ENCODE measurements around the gene ADIPOR2. TPM values are rescaled to one million over a fixed set of nuclear protein-coding genes. Genes with fewer than 3 reads are reported as not detected.
"Not testable (repeated sequence)": the region's sequence is repeated elsewhere in the genome, so short reads cannot be mapped to it uniquely, and the experiment has no call there.

ADIPOR2 gene
- total RNA-seq, 2 donors from 2014 or later, result 35.3 to 45.5 TPM

DNA sequence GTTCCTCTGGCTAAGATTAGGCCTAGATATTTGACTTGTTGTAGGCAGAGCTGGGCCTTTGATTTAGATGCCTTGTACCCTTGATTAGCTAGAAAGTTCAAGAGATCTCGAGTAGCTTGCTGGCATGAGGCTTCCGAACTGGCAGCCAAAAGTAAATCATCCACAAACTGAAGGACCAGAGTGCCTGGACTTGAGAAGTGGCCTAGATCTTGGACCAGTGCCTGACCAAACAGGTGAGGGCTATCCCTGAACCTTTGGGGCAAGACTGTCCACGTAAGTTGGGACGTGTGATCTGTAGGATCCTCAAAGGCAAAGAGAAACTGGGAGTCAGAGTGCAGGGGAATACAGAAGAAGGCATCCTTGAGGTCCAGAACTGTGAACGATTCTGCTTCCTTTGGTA lies 22.0 kb downstream of the ADIPOR2 start:
- Mint-ChIP-seq H3K36me3 (peaks cover 19 to 45% of the 10 kb centered on the region in 2 donors), H3K27ac (peak overlapping the region in 1 of 2 donors; percentile 55)
- not testable (repeated sequence) for DNase-seq (ENCODE audit: low spot score in 2 of 2)

DNA sequence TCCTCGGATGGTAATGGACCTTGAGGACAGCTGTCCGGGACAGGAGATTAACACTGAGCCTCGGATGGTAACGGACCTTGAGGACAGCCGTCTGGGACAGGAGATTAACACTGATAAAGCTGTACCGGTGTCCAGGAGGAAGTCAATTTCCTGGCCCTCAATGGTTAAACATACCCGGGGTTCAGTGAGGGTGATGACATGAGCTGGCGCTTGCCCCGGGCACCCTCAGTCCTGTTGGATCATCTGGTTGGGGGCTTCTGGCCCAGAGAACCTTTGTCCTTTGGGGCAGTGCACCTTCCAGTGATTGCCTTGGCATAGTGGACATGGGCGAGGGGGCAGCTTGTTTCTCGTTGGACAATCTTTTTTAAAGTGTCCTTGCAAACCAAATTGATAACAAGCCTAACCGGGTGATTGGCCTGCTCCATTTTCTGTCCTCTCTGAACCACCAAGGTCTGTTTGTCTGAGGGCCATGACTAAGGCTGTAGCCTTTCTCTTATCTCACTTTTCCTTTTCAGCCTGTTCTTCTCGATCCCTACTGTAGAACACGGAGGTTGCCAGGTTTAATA lies 23.0 kb downstream of the ADIPOR2 start:
- not testable (repeated sequence) for H3K9me3 Mint-ChIP-seq; DNase-seq (ENCODE audit: low spot score in 2 of 2); H3K27ac Mint-ChIP-seq; ATAC-seq
- H3K36me3 Mint-ChIP-seq, result peaks cover 19 to 42% of the 10 kb centered on the region in 2 donors

More for the DNA sequence above, 22.0 kb downstream of the ADIPOR2 start:
- not testable (repeated sequence) for H3K9me3 Mint-ChIP-seq, ATAC-seq

DNA sequence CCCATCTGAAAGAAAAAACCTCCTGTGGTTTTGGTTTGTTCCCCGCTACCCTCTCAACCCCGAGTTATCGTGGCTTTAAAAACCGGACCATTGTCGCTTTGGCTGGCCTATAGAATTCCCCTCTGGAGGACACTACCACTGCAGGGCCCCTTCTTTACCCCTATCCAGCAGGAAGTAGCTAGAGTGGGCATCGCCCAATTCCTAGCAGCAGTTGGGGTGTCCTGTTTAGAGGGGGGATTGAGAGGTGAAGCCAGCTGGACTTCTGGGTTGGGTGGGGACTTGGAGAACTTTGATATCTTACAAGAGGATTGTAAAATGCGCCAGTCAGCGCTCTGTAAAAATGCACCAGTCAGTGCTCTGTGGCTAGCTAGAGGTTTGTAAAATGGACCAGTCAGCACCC lies 24.6 kb downstream of the ADIPOR2 start:
- DNase-seq (ENCODE audit: low spot score in 2 of 2), result peak in 1 of 2 donors; percentile 12
- not testable (repeated sequence) for ATAC-seq, H3K27ac Mint-ChIP-seq, H3K9me3 Mint-ChIP-seq
- peaks cover 19 to 30% of the 10 kb centered on the region in 2 donors for H3K36me3 Mint-ChIP-seq

DNA sequence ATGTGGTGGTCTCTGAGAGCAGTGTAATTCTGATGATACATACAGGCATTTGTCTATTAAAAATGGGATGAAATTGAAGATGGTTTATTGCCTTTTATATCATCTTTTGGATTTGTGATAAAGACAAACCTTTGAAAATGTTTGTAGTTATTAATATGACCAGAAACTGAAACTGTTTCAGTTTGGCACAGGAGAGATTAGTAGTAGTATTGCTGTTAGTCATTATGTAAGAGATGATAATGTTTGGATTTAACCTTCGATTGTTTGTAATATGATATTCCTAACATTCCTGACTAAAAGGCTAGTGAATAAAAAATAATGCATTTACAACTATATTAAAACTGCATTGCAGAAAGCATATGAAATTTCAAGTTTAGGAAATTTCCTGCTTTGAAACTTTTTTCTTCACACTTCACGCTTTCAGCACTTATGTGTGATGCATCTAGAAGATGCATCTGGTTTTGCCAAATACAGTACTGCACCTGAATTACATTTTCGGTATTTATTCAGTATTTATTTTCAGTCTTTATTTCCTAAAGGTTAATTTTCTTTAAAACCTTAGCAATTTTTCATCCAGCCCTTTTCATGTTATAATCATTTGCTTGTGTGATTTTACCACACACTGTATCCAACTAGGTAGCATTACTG lies 25.5 kb downstream of the ADIPOR2 start:
- ATAC-seq (no peak), DNase-seq (ENCODE audit: low spot score in 2 of 2) (no peak)
- H3K36me3 Mint-ChIP-seq, result peaks cover 19 to 28% of the 10 kb centered on the region in 2 donors
- peaks cover 0 to 5% of the 10 kb centered on the region in 2 donors for H3K9me3 Mint-ChIP-seq
- H3K27ac Mint-ChIP-seq, result no peak overlapping the region

DNA sequence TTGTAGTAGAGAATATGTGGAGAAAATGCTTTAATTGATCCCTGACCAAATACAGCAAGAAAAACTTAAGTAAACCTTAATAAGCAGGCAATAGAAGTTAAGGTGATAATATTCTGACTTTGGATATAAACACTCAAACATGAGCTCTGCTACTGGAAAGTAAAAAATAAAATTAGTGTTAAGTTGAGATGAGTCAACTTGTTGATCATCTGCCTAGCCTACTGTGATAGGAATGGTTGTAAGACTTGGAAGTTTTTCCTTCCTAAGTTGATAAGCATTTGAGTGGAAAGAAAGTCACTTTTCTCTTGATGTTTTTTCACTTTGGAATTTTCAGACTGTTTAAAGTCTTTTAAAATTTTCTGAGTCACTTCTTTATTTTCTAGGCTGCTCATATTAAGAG lies 26.0 kb downstream of the ADIPOR2 start:
- H3K27ac Mint-ChIP-seq, result no peak overlapping the region
- H3K36me3 Mint-ChIP-seq, result peaks cover 19 to 25% of the 10 kb centered on the region in 2 donors
- no peak for ATAC-seq
- H3K9me3 Mint-ChIP-seq, result peaks cover 0 to 5% of the 10 kb centered on the region in 2 donors
- no peak for DNase-seq (ENCODE audit: low spot score in 2 of 2)

DNA sequence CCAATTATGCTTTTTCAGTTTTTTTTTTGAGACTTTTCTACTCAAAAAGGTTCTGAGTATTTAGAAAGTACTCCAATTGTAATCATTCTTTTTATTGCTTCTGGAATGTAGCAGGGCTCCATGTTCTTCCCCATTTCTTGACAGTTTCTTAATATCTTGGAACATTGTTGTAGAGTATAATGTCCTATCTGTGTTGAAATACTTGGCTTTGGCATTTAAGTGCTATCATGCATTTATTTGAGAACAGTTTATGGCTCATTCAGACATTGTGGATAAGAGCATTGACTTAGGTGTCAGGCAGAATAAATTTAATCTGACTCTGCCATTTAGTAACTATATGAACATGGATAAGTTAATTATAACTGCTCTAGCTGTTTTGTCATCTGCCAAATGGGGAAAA lies 28.3 kb downstream of the ADIPOR2 start:
- no peak for DNase-seq (ENCODE audit: low spot score in 2 of 2)

DNA sequence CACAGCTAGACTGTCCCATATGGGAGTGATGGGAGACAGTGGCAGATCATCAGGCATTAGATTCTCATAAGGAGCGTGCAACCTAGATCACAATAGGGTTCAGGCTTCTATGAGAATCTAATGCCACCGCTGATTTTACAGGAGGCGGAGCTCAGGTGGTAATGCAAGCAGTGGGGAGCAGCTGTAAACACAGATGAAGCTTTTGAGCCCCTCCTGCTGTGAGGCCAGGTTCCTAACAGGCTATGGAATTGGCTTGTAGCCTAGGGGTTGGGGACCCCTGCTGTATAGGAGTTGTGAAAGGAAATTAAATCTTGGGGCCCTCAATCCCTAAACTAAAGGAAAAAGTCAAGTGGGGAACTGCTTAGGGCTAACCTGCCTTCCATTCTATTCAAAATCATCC lies 29.6 kb downstream of the ADIPOR2 start:
- no peak for DNase-seq (ENCODE audit: low spot score in 2 of 2)
- Mint-ChIP-seq H3K27ac (no peak overlapping the region), H3K36me3 (peaks cover 0 to 12% of the 10 kb centered on the region in 2 donors), H3K9me3 (no peaks in the 10 kb centered on the region)
- no peak for ATAC-seq

More for the DNA sequence above, 28.3 kb downstream of the ADIPOR2 start:
- no peak for ATAC-seq
- peaks cover 9 to 22% of the 10 kb centered on the region in 2 donors for H3K36me3 Mint-ChIP-seq
- H3K27ac Mint-ChIP-seq, result no peak overlapping the region
- peaks cover 0 to 4% of the 10 kb centered on the region in 2 donors for H3K9me3 Mint-ChIP-seq

DNA sequence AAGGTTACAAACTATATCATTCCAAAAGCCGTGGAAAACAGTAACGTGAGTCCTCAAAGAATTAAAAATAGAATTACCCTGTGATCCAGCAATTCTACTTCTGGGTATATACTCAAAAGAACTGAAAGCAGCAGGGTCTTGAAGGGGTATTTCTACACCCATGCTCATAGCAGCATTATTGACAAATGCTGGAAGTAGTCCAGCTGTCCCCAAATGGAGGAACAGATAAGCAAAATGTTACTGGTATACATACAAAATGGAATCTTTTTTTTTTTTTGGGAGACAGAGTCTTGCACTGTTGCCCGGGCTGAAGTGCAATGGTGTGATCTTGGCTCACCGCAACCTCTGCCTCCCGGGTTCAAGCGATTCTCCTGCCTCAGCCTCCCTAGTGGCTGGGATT lies 32.9 kb downstream of the ADIPOR2 start:
- Mint-ChIP-seq H3K9me3 (no peaks in the 10 kb centered on the region), H3K36me3 (peaks cover 0 to 4% of the 10 kb centered on the region in 2 donors), H3K27ac (peak overlapping the region in 1 of 2 donors; percentile 36)
- no peak for DNase-seq (ENCODE audit: low spot score in 2 of 2)
- no peak for ATAC-seq

DNA sequence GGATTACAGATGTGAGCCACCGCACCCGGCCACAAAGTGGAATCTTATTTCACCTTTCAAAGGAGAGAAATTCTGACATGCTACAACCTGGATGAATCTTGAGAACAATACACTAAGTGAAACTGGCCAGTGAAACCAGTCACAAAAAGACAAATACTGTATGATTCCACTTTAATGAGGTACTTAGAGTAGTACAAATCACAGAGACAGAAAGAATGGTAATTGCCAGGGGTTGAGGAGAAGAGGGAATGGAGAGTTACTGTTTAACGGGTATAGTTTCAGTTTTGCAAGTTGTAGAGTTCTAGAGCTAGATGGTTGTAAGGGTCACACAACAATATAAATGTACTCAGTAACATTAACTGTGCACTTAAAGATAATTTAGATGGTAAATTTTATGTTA lies 33.4 kb downstream of the ADIPOR2 start:
- DNase-seq (ENCODE audit: low spot score in 2 of 2) (no peak), ATAC-seq (no peak)
- H3K27ac Mint-ChIP-seq, result peak overlapping the region in 1 of 2 donors; percentile 36
- no peaks in the 10 kb centered on the region for H3K9me3 Mint-ChIP-seq
- peaks cover 0 to 4% of the 10 kb centered on the region in 2 donors for H3K36me3 Mint-ChIP-seq

DNA sequence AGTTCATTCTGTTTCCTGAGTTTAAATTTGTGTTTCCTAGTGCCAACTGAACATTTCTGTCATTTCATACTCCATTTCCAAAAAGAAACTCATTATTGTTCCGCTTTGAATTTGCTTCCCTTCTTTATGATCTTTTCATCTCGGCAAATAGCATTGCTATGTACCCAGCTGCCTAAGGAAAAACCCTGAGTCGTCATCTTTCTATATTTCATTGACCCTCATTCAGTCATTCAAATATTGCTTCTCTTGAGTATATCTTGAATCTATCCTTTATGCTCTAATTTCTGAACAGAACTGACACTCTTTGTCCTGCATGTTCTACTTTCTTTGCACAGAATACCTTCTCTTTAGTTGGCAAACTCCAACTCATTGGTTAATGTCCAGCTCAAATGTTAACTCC lies 35.9 kb downstream of the ADIPOR2 start:
- no peak overlapping the region for H3K27ac Mint-ChIP-seq
- H3K9me3 Mint-ChIP-seq, result no peaks in the 10 kb centered on the region
- ATAC-seq (no peak), DNase-seq (ENCODE audit: low spot score in 2 of 2) (no peak)
- H3K36me3 Mint-ChIP-seq, result peaks cover 0 to 10% of the 10 kb centered on the region in 2 donors

DNA sequence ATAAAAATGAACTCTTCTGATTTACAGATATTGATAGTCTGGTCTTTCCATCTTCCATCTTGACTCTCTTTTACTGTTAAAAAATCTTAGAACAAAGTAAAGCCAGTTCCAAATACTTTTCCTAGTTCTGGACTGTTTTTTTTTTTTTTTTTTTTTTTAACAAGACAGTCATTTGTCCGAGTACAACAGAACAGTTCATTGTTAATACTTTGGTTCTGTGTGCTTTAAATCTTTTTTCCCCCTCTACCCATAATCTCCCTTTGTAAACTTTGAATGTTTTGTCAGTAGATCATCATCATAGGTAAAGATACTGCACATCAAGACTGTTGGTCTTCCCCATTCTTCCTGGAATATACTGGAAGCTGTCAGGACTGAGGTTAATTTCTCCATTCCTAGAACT lies 38.0 kb downstream of the ADIPOR2 start:
- H3K9me3 Mint-ChIP-seq, result no peaks in the 10 kb centered on the region
- no peak for DNase-seq (ENCODE audit: low spot score in 2 of 2)
- H3K27ac Mint-ChIP-seq, result no peak overlapping the region
- H3K36me3 Mint-ChIP-seq, result peaks cover 0 to 10% of the 10 kb centered on the region in 2 donors
- no peak for ATAC-seq

DNA sequence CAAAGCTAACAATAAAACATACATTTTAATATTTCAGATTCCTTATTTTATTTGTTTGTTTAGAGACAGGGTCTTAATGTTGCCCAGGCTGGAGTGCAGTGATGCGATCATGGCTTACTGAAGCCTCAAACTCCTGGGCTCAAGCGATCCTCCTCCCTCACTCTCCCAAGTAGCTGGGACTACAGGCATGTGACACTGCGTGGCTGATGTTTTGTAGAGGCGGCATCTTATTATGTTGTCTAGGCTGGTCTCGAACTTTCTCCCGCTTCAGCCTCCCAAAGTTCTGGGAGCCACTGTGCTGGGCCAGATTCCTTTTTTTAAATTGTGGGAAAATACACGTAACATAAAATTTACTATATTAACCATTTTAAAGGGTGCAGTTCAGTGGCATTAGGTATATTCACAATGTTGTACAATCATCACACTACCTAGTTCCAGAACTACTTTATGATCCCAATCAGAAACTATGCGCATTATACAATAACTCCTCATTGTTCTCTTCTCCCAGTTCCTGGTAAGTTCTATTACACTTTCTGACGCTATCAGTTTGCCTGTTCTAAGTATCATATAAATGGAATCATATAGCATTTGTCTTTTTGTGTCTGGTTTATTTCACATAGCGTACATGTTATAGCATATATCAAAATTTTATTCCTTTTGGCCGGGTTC lies 40.3 kb downstream of the ADIPOR2 start:
- Mint-ChIP-seq H3K9me3 (no peaks in the 10 kb centered on the region), H3K36me3 (peaks cover 0 to 6% of the 10 kb centered on the region in 2 donors), H3K27ac (no peak overlapping the region)
- DNase-seq (ENCODE audit: low spot score in 2 of 2), result no peak
- no peak for ATAC-seq

DNA sequence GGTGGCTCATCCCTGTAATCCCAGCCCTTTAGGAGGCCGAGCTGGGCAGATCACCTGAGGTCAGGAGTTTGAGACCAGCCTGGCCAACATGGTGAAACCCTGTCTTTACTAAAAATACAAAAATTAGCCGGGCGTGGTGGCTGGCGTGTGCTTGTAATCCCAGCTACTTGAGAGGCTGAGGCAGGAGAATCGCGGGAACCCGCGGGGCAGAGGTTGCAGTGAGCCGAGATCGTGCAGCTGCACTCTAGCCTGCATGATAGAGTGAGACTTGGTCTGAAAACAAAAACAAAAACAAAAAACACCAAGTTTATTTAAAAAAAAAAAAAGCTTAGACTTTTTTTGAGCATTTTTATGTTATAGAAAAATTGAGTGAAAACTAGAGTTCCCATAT lies 40.8 kb downstream of the ADIPOR2 start:
- not testable (repeated sequence) for H3K27ac Mint-ChIP-seq; H3K36me3 Mint-ChIP-seq; H3K9me3 Mint-ChIP-seq; DNase-seq (ENCODE audit: low spot score in 2 of 2); ATAC-seq

DNA sequence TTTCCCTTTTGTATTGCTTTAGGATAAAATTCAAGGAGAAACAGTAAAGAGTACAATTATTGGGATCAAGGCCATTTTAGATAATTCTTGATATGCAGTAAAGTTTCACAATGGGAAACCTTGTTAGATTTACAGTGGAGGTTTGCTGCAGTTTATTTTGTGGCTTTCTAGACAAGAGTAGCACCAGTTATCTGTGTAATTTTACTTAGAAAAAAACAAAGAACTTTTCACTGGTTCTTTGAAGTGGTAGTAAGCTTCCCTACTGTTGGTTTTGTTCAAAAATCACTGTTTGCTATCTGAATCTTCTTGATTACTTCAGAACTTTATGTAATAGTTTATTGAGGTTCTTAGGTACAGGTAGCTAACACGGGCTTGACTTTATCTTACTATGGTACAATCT lies 42.0 kb downstream of the ADIPOR2 start:
- DNase-seq (ENCODE audit: low spot score in 2 of 2) (no peak), ATAC-seq (no peak)
- H3K27ac Mint-ChIP-seq, result no peak overlapping the region
- H3K36me3 Mint-ChIP-seq, result peaks cover 0 to 6% of the 10 kb centered on the region in 2 donors
- H3K9me3 Mint-ChIP-seq, result no peaks in the 10 kb centered on the region

DNA sequence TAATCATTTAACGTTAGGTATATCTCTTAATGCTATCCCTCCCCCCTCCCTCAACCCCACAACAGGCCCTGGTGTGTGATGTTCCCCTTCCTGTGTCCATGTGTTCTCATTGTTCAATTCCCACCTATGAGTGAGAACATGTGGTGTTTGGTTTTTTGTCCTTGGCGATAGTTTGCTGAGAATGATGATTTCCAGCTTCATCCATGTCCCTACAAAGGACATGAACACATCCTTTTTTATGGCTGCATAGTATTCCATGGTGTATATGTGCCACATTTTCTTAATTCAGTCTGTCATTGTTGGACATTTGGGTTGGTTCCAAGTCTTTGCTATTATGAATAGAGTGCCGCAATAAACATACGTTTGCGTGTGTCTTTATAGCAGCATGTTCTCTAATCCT lies 42.8 kb downstream of the ADIPOR2 start:
- not testable (repeated sequence) for H3K27ac Mint-ChIP-seq; H3K36me3 Mint-ChIP-seq; ATAC-seq; DNase-seq (ENCODE audit: low spot score in 2 of 2); H3K9me3 Mint-ChIP-seq

DNA sequence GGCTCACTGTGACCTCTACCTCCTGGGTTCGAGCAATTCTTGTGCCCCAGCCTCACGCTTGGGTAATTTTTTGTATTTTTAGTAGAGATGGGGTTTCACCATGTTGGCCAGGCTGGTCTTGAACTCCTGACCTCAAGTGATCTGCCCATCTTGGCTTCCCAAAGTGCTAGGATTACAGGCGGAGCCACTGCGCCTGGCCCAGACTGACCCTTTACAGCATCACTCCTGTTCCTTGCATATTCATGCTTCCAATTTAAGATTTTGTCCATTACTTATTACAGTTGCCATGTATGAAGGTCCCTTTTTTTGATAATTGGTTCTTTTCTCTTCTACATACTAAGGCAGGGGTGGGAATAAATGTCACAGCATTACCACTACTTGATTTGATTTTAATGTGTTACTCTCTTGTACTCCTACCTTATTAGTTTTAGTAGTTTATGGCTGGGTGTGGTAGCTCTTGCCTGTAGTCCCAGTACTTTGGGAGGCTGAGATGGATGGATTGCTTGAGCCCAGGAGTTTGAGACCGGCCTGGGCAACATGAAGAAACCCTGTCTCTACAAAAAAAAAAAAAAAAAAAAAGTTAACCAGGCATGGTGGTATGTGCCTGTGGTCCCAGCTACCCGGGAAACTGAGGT lies 46.9 kb downstream of the ADIPOR2 start:
- ATAC-seq (no peak), DNase-seq (ENCODE audit: low spot score in 2 of 2) (no peak)
- Mint-ChIP-seq H3K9me3 (no peaks in the 10 kb centered on the region), H3K27ac (no peak overlapping the region), H3K36me3 (no peaks in the 10 kb centered on the region)

DNA sequence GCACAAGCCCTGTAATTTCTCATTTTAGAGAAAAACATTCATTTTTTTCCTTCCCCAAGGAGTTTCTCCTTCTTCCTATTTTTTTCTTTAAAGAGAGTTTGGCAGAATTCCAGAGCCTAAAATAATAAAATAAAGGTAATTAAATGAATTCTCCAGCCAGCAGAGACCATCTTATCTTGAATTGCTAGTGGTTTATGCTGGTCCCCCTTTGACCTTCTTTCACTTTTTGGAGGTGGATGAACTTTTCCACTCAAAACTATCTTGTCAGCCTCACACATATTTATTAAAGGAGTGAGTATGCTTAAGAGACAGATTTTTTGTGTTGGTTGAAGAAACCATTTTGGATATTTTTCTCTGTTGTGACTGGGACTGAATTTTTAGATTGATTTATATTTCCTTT lies 47.6 kb downstream of the ADIPOR2 start:
- DNase-seq (ENCODE audit: low spot score in 2 of 2), result no peak
- no peak overlapping the region for H3K27ac Mint-ChIP-seq
- no peaks in the 10 kb centered on the region for H3K36me3 Mint-ChIP-seq
- no peak for ATAC-seq
- H3K9me3 Mint-ChIP-seq, result no peaks in the 10 kb centered on the region

Data from activated naive CD4-positive, alpha-beta T cell treated with anti-CD3 and anti-CD28 coated beads, Interleukin-2, amount 50 U/mL, for 72 hours (primary cell).